A549 (cell line): ENCODE results near the gene NPHS1.
"Not testable (repeated sequence)": the region's sequence is repeated elsewhere in the genome, so short reads cannot be mapped to it uniquely, and the experiment has no call there.

Source experiments
- CHD2 ChIP-seq: fragments of 150-350 bp; IDR thresholded peaks from 2 replicates; pipeline ENCODE4 v1.6.1; 2014; ENCODE audit warnings: low read length; ENCODE audit not compliant: partially characterized antibody
- CHD4 ChIP-seq: fragments of 200-600 bp; sonication (generic); IDR thresholded peaks from 2 replicates; pipeline ENCODE4 v1.6.1; 2016; ENCODE audit warnings: antibody characterized with exemption, mild to moderate bottlenecking, borderline replicate concordance
- JUNB ChIP-seq: fragments of >200 bp; sonication (Bioruptor Twin); formaldehyde crosslinking; IDR thresholded peaks from 2 replicates; pipeline ENCODE4 v1.6.1; 2016
- MAZ ChIP-seq: fragments of 150-350 bp; IDR thresholded peaks from 2 replicates; pipeline ENCODE4 v1.6.1; 2014; ENCODE audit warnings: antibody characterized with exemption, low read depth, low read length, borderline replicate concordance
- NFE2L2 ChIP-seq: fragments of 150-350 bp; conservative IDR thresholded peaks from 2 replicates; pipeline ENCODE4 v1.6.1; 2014; ENCODE audit warnings: low read length
- POLR2A ChIP-seq: IDR thresholded peaks from 2 replicates; pipeline ENCODE4 v1.6.1; 2012; ENCODE audit warnings: mild to moderate bottlenecking, low read length
- TF ChIP-seq, protein P1 (sequence below): fragments of >200 bp; sonication (Bioruptor Twin); formaldehyde crosslinking; IDR thresholded peaks from 3 replicates; pipeline ENCODE4 v1.5.1; 2016
- TF ChIP-seq, protein P2 (sequence below): fragments of 450-650 bp; IDR thresholded peaks from 2 replicates; pipeline ENCODE4 v1.6.1; 2014; ENCODE audit warnings: antibody characterized with exemption
- TF ChIP-seq, protein P3 (sequence below): IDR thresholded peaks from 2 replicates; pipeline ENCODE4 v1.6.1; 2012

DNA sequence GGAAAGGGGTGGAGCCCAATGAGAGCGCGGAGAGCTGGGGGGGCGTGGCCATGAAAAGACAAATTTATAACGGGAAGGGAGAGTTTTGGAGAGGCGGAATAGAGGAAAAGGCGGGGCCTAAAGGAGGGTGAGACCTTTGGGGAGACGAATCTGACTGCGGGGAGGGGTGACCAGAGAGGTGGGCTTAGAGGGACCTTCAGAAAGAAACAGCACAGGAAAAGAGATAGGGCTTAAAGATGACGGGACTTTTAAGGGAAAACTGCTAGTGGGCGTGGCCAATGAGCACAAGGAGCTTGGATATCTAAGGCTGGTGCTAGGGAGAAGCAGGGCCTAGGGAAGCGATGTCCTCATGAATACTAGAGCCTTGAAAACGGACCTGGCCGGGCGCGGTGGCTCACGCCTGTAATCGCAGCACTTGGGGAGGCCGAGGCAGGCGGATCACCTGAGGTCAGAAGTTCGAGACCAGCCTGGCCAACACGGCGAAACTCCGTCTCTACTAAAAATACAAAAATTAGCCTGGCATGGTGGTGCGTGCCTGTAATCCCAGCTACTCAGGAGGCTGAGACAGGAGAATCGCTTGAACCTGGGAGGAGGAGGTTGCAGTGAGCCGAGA lies 17.9 kb upstream of the NPHS1 start:
- TF ChIP-seq, protein P1, sequence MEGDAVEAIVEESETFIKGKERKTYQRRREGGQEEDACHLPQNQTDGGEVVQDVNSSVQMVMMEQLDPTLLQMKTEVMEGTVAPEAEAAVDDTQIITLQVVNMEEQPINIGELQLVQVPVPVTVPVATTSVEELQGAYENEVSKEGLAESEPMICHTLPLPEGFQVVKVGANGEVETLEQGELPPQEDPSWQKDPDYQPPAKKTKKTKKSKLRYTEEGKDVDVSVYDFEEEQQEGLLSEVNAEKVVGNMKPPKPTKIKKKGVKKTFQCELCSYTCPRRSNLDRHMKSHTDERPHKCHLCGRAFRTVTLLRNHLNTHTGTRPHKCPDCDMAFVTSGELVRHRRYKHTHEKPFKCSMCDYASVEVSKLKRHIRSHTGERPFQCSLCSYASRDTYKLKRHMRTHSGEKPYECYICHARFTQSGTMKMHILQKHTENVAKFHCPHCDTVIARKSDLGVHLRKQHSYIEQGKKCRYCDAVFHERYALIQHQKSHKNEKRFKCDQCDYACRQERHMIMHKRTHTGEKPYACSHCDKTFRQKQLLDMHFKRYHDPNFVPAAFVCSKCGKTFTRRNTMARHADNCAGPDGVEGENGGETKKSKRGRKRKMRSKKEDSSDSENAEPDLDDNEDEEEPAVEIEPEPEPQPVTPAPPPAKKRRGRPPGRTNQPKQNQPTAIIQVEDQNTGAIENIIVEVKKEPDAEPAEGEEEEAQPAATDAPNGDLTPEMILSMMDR: not testable (repeated sequence)
- TF ChIP-seq, protein P2, sequence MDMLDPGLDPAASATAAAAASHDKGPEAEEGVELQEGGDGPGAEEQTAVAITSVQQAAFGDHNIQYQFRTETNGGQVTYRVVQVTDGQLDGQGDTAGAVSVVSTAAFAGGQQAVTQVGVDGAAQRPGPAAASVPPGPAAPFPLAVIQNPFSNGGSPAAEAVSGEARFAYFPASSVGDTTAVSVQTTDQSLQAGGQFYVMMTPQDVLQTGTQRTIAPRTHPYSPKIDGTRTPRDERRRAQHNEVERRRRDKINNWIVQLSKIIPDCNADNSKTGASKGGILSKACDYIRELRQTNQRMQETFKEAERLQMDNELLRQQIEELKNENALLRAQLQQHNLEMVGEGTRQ: not testable (repeated sequence)
- not testable (repeated sequence) for TF ChIP-seq POLR2A, JUNB, CHD4, MAZ, NFE2L2, CHD2
- TF ChIP-seq, protein P3, sequence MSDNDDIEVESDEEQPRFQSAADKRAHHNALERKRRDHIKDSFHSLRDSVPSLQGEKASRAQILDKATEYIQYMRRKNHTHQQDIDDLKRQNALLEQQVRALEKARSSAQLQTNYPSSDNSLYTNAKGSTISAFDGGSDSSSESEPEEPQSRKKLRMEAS: not testable (repeated sequence)
